HepG2 (cell line): ENCODE measurements around the gene XPO1. TPM values are rescaled to one million over a fixed set of nuclear protein-coding genes. Genes with fewer than 3 reads are reported as not detected.

Experiments
- ATAC-seq: fragments of 200-7000 bp; cut with Tn5 transposase; 3 replicates; pipeline ENCODE4 v1.9.1; 2020; ENCODE audit warnings: mild to moderate bottlenecking, moderate library complexity
- BruUV-seq: library from RNA; stranded (reverse); fragments of 400-500 nt; replicated peaks from 2 replicates; lab custom pipeline; 2021; lab: Mats Ljungman, UMichigan
- CTCF ChIA-PET: fragments of 300-600 bp; formaldehyde crosslinking; extraction: SDS; loops from one replicate; lab custom pipeline; 2021; ENCODE audit warnings: low total read pairs, inconsistent platforms, low intra/inter-chr PET ratio; lab: Yijun Ruan, JAX
- POLR2A ChIA-PET: fragments of 350-600 bp; sonication (Branson Sonifier 250); formaldehyde crosslinking; loops from one replicate; lab custom pipeline; 2020; ENCODE audit warnings: antibody characterized with exemption, inconsistent platforms; lab: Yijun Ruan, JAX
- DNase-seq: peaks from one replicate; pipeline ENCODE4 v3.0.0-alpha.2; 2015; ENCODE audit warnings: low spot score
- FAIRE-seq: peaks from 3 replicates; lab custom pipeline; 2011; peaks lifted over from hg19 to GRCh38; lab: Jason Lieb, UNC
- H2AFZ ChIP-seq: one replicate; pipeline ENCODE4 v1.6.1; 2011; ENCODE audit warnings: low read length, inconsistent platforms
- H3K27ac ChIP-seq: fragments of 300-600 bp; 3 replicates; pipeline ENCODE4 v1.8.0; 2011; ENCODE audit warnings: mixed run types, mild to moderate bottlenecking, mixed read lengths, low read length, inconsistent platforms; ENCODE audit not compliant: insufficient read depth; ENCODE audit errors: extremely low read length
- H3K27me3 ChIP-seq, 2 experiments: fragments of 200-600 bp in 1 of 2; 2 replicates in 1 of 2; 3 replicates in 1 of 2; pipeline versions ENCODE4 v1.6.0 to v1.8.0; 2011; ENCODE audit warnings: low read length in 2 of 2, mild to moderate bottlenecking in 2 of 2, moderate library complexity in 2 of 2, inconsistent platforms in 1 of 2; ENCODE audit not compliant: insufficient read depth in 2 of 2, control insufficient read depth in 1 of 2
- H3K36me3 ChIP-seq, 2 experiments: fragments of 200-600 bp in 1 of 2; replicated peaks in 1 of 2; 2 replicates in 1 of 2; 3 replicates in 1 of 2; pipeline versions ENCODE4 v1.5.1 to v1.8.0; 2011; ENCODE audit warnings: low read length in 2 of 2, inconsistent platforms in 1 of 2; ENCODE audit not compliant: insufficient read depth in 2 of 2, control insufficient read depth in 1 of 2
- H3K4me1 ChIP-seq: 2 replicates; pipeline ENCODE4 v1.5.1; 2012; ENCODE audit warnings: low read length, inconsistent platforms; ENCODE audit not compliant: insufficient read depth
- H3K4me2 ChIP-seq: 2 replicates; pipeline ENCODE4 v1.6.0; 2011; ENCODE audit warnings: low read depth, low read length, inconsistent platforms
- H3K4me3 ChIP-seq, 3 experiments: fragments of 200-600 bp in 1 of 3; sonication (generic), shearing (Covaris generic) in 1 of 3; replicated peaks in 1 of 3; 2 replicates each; pipeline ENCODE4 v1.5.1; 2011 to 2016; ENCODE audit warnings: low read length in 3 of 3, inconsistent platforms in 2 of 3, low read depth in 2 of 3, mild to moderate bottlenecking in 2 of 3, control low read depth in 1 of 3, mixed read lengths in 1 of 3; ENCODE audit not compliant: insufficient read depth in 1 of 3
- H3K79me2 ChIP-seq: one replicate; pipeline ENCODE4 v1.6.1; 2011; ENCODE audit warnings: low read length, inconsistent platforms; ENCODE audit not compliant: insufficient read depth
- H3K9ac ChIP-seq: 2 replicates; pipeline ENCODE4 v1.6.0; 2011; ENCODE audit warnings: mild to moderate bottlenecking, low read depth, low read length, inconsistent platforms; ENCODE audit not compliant: insufficient read depth
- H3K9me3 ChIP-seq: 2 replicates; pipeline ENCODE4 v1.5.1; 2012; ENCODE audit warnings: mild to moderate bottlenecking, low read length
- H4K20me1 ChIP-seq: 2 replicates; pipeline ENCODE4 v1.6.0; 2011; ENCODE audit warnings: inconsistent platforms, mild to moderate bottlenecking, low read length, moderate library complexity; ENCODE audit not compliant: insufficient read depth
- RBFOX2 ChIP-seq: fragments of 200-400 bp; formaldehyde crosslinking; IDR thresholded peaks from 2 replicates; pipeline ENCODE4 v1.6.1; 2017; ENCODE audit warnings: low read depth, mild to moderate bottlenecking, low read length
- ZBTB38 ChIP-seq: sonication (generic); formaldehyde crosslinking; IDR thresholded peaks from 2 replicates; pipeline ENCODE4 v1.5.1; 2020; ENCODE audit warnings: mild to moderate bottlenecking, missing genetic modification reagents
- ZNF121 ChIP-seq: sonication (generic); formaldehyde crosslinking; IDR thresholded peaks from 2 replicates; pipeline ENCODE4 v1.5.0; 2020; ENCODE audit warnings: mild to moderate bottlenecking, missing genetic modification reagents
- ZNF337 ChIP-seq: sonication (generic); formaldehyde crosslinking; IDR thresholded peaks from 2 replicates; pipeline ENCODE4 v1.5.1; 2020; ENCODE audit warnings: missing genetic modification reagents, low read depth, mild to moderate bottlenecking, borderline replicate concordance
- WGBS: methylation state at CpG from one replicate; pipeline ENCODE4 v1.1.6; 2017; ENCODE audit warnings: low lambda C conversion rate; 5-methylcytosine and 5-hydroxymethylcytosine counted together
- in situ Hi-C: cut with HindIII; loops from 2 replicates; pipeline ENCODE4 v1.10.0; 2017; ENCODE audit warnings: low pct_unique_long_range_greater_than_20kb; ENCODE audit not compliant: extremely low pct_ligation_motif_present
- intact Hi-C: fragments of 100-400 bp; cut with micrococcal nuclease; formaldehyde crosslinking; loops from one replicate; pipeline ENCODE4 v1.10.0; 2022; ENCODE audit not compliant: unreplicated experiment
- polyA plus RNA-seq, 8 experiments: library from polyadenylated mRNA; depleted of rRNA in 3 of 8; stranded (reverse) in 7 of 8; unstranded in 1 of 8; fragments of >200 nt; fragmentation: Illumina TruSeq in 4 of 8; extraction: Trizol in 4 of 8; gene quantifications; 2 replicates each; pipeline versions ENCODE4 v1.2.1 to v1.2.3, GENCODE V29; 2011 to 2016; ENCODE audit warnings: low read depth in 4 of 8, missing spikeins in 1 of 8, mixed read lengths in 1 of 8; ENCODE audit not compliant: insufficient read depth in 1 of 8
- total RNA-seq, 5 experiments: library from RNA; depleted of rRNA; stranded (reverse); fragments of >200 nt; fragmentation: Illumina TruSeq; extraction: Trizol; gene quantifications; 2 replicates each; pipeline ENCODE4 v1.2.3, GENCODE V29; 2016; ENCODE audit warnings: low read depth in 1 of 5

XPO1 gene
- total and polyA plus RNA-seq, 2 of the 13 experiments (the other 11 are each of a cell fraction or from before 2014, with no cell fraction given) = 67.4 to 212 TPM

DNA sequence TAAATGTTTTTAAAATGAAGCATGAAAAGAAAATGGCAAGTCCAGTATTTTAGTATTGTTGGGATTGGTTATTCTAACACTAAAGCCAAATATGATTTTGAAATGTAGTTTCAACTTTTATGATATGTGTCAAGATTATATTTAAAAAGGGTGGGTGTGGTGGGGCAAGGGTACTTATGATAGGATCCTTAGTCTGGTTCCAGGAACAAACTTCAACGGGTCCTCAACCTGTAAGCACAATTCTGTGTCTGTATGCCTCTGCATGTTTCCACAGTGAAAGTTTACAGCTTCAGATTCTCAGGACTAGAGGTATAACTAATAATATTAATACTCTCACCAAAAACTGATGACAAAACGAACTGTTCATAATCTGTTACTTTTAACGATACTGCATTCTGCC is 73.1 kb downstream of the XPO1 start:
- Histone ChIP-seq H4K20me1 (peaks cover 29% of the 10 kb centered on the region), H3K27me3 (no peaks in the 10 kb centered on the region; a peak in 1 of 5 replicates), H3K9ac (no peak overlapping the region), H3K27ac (no peak overlapping the region), H3K4me1 (peaks cover 86% of the 10 kb centered on the region), H2AFZ (no peak overlapping the region), H3K36me3 (peaks cover 2 to 8% of the 10 kb centered on the region in 2 experiments; a peak in 2 of 5 replicates), H3K79me2 (peaks cover 100% of the 10 kb centered on the region), H3K4me3 (no peak overlapping the region), H3K9me3 (no peaks in the 10 kb centered on the region), H3K4me2 (no peak overlapping the region)
- intact Hi-C loops = no loop called here
- no TSS peak for BruUV-seq
- CTCF ChIA-PET = no interaction called here
- DNase-seq (no peak), ATAC-seq (no peak), FAIRE-seq (no peak)
- 87% methylated on average over 3 of the region's 3 CpGs for WGBS
- 0 out of 2 replicates have a peak, but pooled peaks have one; percentile 40 for TF ChIP-seq RBFOX2
- TF ChIP-seq ZBTB38 (CRISPR knock-in tag) = no peak
- in situ Hi-C loops = no loop called here
- POLR2A ChIA-PET = interaction anchor here (0.6 kb wide), 1 partner anchor 17 kb away, joined by 3 read pairs; no protein-coding TSS in a partner anchor

DNA sequence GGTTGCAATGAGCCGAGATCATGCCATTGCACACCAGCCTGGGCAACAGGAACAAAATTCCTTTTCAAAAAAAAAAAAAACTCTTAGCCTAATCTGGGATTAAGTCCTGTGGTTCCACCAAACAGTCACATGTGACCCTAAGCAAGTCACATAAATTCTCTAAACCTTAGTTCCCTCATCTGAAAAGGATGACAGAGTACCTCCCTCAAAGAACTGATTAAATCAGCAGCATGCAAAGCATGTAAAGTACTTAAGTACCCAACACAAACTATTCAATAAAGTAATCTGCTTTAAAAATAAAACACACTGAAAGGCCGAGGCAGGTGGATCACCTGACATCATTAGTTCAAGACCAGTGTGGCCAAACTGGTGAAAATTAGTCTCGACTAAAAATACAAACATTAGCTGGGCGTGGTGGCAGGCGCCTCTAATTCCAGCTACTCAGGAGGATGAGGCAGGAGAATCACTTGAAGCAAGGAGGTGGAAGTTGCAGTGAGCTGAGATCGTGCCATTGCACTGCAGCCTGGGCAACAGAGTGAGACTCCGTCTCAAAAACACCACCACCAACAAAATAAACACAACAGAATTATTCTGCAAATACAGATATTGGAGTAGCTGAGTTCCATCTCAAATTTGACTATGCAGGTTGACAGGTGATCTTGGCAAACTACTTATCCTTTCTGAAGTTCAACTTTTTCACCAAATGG is 74.2 kb downstream of the XPO1 start:
- Histone ChIP-seq H3K9me3 (no peaks in the 10 kb centered on the region), H3K27me3 (no peaks in the 10 kb centered on the region), H3K4me2 (no peak overlapping the region), H3K36me3 (peaks cover 2 to 8% of the 10 kb centered on the region in 2 experiments; a peak in 2 of 5 replicates), H3K79me2 (peaks cover 100% of the 10 kb centered on the region), H2AFZ (no peak overlapping the region), H3K4me1 (peaks cover 92% of the 10 kb centered on the region), H3K4me3 (no peak overlapping the region), H3K27ac (no peak overlapping the region), H3K9ac (no peak overlapping the region), H4K20me1 (peaks cover 29% of the 10 kb centered on the region)
- TF ChIP-seq ZNF337 (CRISPR knock-in tag) (no peak), ZNF121 (CRISPR knock-in tag) (0 out of 2 replicates have a peak, but pooled peaks have one; percentile 35)
- FAIRE-seq (no peak), ATAC-seq (no peak), DNase-seq (no peak)
- ChIA-PET CTCF (no interaction called here), POLR2A (no interaction called here)
- 93% methylated on average over 7 of the region's 7 CpGs for WGBS
- in situ Hi-C loops (no loop called here), intact Hi-C loops (no loop called here)
- no TSS peak for BruUV-seq
